Upper lobe of right lung (tissue), 1 donor: ENCODE data around the gene NRG2. TPM values are rescaled to one million over a fixed set of nuclear protein-coding genes. Genes with fewer than 3 reads are reported as not detected.

ENCODE experiments used
- ATAC-seq: fragments of 200-7000 bp; cut with Tn5 transposase; one replicate; pipeline ENCODE4 v1.9.1; 2020; ENCODE audit warnings: mild to moderate bottlenecking, moderate library complexity
- DNase-seq: peaks from one replicate; pipeline ENCODE4 v3.0.0-alpha.2; 2020
- H3K27ac ChIP-seq: fragments of 200-600 bp; one replicate; pipeline ENCODE4 v1.8.0; 2022
- H3K27me3 ChIP-seq: fragments of 200-600 bp; one replicate; pipeline ENCODE4 v1.8.0; 2022; ENCODE audit warnings: mild to moderate bottlenecking
- H3K36me3 ChIP-seq: fragments of 200-600 bp; one replicate; pipeline ENCODE4 v1.8.0; 2022
- H3K4me1 ChIP-seq: fragments of 200-600 bp; one replicate; pipeline ENCODE4 v1.8.0; 2022
- H3K4me3 ChIP-seq: fragments of 200-600 bp; one replicate; pipeline ENCODE4 v1.8.0; 2022; ENCODE audit warnings: mild to moderate bottlenecking
- H3K9me3 ChIP-seq: fragments of 200-600 bp; one replicate; pipeline ENCODE4 v1.8.0; 2022
- intact Hi-C: fragments of 100-400 bp; cut with DNase I; formaldehyde crosslinking; loops from one replicate; pipeline ENCODE4 v1.11.0; 2022
- total RNA-seq: library from RNA; stranded (reverse); fragmentation: NEBNext Ultra II Directional; extraction: Animal tissue kit (Norgen Biotek cat#: 25700); gene quantifications from one replicate; pipeline ENCODE4 v1.2.1, GENCODE V29; 2021
- TF ChIP-seq, protein P1 (sequence below): fragments of 200-600 bp; IDR thresholded peaks from one replicate; pipeline ENCODE4 v1.8.0; 2022; ENCODE audit warnings: antibody characterized with exemption
- donor health status: DM: no; HTN: yes; CAD: no; lungs with severe emphysema.

Gene NRG2
- total RNA-seq, 1 donor from 2014 or later: 1.4 TPM

DNA sequence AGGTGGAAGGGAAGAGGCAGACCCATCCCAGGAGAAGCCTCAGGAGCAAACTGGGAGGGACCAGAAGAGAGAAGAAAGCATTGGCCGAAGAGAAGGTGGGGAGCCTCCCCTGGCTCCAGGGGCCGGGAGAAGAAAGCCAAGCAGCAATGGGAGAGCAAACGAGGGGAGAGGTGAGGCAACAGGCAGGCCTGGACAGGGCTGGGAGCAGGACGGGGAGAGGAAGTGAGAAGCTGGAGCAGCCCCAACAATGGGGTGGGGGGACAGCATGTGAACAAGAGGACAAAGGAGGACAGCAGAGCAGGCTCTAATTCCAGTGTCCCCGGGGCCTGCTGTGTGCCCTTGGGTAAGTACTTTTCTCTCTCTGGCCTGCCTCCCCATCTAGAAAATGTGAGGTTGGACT is 132.2 kb downstream of the NRG2 start:
- ATAC-seq (no peak), DNase-seq (no peak)
- H3K36me3 ChIP-seq: no peaks in the 10 kb centered on the region
- no peaks in the 10 kb centered on the region for H3K4me1 ChIP-seq
- TF ChIP-seq, protein P1, sequence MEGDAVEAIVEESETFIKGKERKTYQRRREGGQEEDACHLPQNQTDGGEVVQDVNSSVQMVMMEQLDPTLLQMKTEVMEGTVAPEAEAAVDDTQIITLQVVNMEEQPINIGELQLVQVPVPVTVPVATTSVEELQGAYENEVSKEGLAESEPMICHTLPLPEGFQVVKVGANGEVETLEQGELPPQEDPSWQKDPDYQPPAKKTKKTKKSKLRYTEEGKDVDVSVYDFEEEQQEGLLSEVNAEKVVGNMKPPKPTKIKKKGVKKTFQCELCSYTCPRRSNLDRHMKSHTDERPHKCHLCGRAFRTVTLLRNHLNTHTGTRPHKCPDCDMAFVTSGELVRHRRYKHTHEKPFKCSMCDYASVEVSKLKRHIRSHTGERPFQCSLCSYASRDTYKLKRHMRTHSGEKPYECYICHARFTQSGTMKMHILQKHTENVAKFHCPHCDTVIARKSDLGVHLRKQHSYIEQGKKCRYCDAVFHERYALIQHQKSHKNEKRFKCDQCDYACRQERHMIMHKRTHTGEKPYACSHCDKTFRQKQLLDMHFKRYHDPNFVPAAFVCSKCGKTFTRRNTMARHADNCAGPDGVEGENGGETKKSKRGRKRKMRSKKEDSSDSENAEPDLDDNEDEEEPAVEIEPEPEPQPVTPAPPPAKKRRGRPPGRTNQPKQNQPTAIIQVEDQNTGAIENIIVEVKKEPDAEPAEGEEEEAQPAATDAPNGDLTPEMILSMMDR: no peak
- H3K9me3 ChIP-seq: no peaks in the 10 kb centered on the region
- H3K27ac ChIP-seq: no peak overlapping the region
- intact Hi-C loops: no loop called here
- H3K4me3 ChIP-seq: no peak overlapping the region
- no peaks in the 10 kb centered on the region for H3K27me3 ChIP-seq

- Histone ChIP-seq H3K27ac (no peak overlapping the region), H3K4me1 (no peaks in the 10 kb centered on the region), H3K36me3 (no peaks in the 10 kb centered on the region), H3K4me3 (no peak overlapping the region), H3K9me3 (no peaks in the 10 kb centered on the region), H3K27me3 (peaks cover under 1% of the 10 kb centered on the region)
- no peak for DNase-seq
- intact Hi-C loops: no loop called here
- TF ChIP-seq, protein P1: no peak
- ATAC-seq: no peak
Observed at GRCh38 chr5:139910036-139910435, 133.1 kb downstream of the NRG2 start.

GRCh38 chr5:139908749-139909148 is 134.3 kb downstream of the NRG2 start:
- Histone ChIP-seq H3K27me3 (peaks cover 14% of the 10 kb centered on the region), H3K4me1 (peaks cover 11% of the 10 kb centered on the region), H3K9me3 (no peaks in the 10 kb centered on the region), H3K4me3 (no peak overlapping the region), H3K27ac (no peak overlapping the region), H3K36me3 (no peaks in the 10 kb centered on the region)
- ATAC-seq (no peak), DNase-seq (peak; percentile 51)
- TF ChIP-seq, protein P1: no peak
- intact Hi-C loops: no loop called here

DNA sequence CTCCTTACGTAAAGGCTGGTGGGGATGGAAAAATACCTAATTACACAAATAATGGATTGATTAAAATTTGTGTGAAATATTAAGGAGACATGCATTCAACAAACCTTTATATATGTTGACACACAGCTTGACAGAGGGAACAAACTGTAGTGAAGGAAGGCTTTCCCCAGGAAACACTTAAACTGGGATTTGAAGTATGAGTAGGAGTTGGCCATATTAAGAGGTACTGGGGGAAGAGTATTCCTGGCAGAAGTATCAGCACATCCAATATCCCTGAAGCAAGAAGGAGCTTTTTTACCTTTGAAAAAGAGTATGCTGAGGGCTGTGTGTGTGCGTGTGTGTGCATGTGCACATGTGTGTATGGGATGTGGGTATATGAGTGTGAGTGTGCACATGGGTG is 136.4 kb downstream of the NRG2 start:
- TF ChIP-seq, protein P1: no peak
- ATAC-seq: no peak
- Histone ChIP-seq H3K27me3 (peaks cover 34% of the 10 kb centered on the region), H3K4me1 (peaks cover 14% of the 10 kb centered on the region), H3K9me3 (no peaks in the 10 kb centered on the region), H3K36me3 (no peaks in the 10 kb centered on the region), H3K27ac (no peak overlapping the region), H3K4me3 (no peak overlapping the region)
- intact Hi-C loops: no loop called here
- DNase-seq: no peak

GRCh38 chr5:139904816-139905661 is 138.1 kb downstream of the NRG2 start:
- H3K4me1 ChIP-seq: peaks cover 14% of the 10 kb centered on the region
- intact Hi-C loops: no loop called here
- peak overlapping the region; percentile 46 for H3K4me3 ChIP-seq
- H3K27me3 ChIP-seq: peaks cover 40% of the 10 kb centered on the region
- TF ChIP-seq, protein P1: no peak
- no peak overlapping the region for H3K27ac ChIP-seq
- no peaks in the 10 kb centered on the region for H3K36me3 ChIP-seq
- H3K9me3 ChIP-seq: no peaks in the 10 kb centered on the region
- peak; percentile 56 for DNase-seq
- no peak for ATAC-seq
